Small intestine (tissue), 7 donors: ENCODE data around the gene SLC52A1. TPM values are rescaled to one million over a fixed set of nuclear protein-coding genes. Genes with fewer than 3 reads are reported as not detected.

ENCODE experiments used
- DNase-seq, 2 donors: peaks; one replicate each; pipeline versions ENCODE4 v3.0.0 to v3.0.0-alpha.2; 2013
- FAIRE-seq: peaks from 2 replicates; lab custom pipeline; 2012; peaks lifted over from hg19 to GRCh38; lab: Jason Lieb, UNC
- H3K27ac ChIP-seq, 3 donors: one replicate each; pipeline ENCODE4 v1.5.1; 2013; ENCODE audit warnings: low read length in 2 of 3, mild to moderate bottlenecking in 2 of 3, control low read depth in 1 of 3, inconsistent platforms in 1 of 3, low read depth in 1 of 3, moderate library complexity in 1 of 3
- H3K27me3 ChIP-seq, 3 donors: one replicate each; pipeline ENCODE4 v1.6.1; 2013; ENCODE audit warnings: low read length in 3 of 3, inconsistent platforms in 1 of 3; ENCODE audit not compliant: control insufficient read depth in 3 of 3, insufficient read depth in 3 of 3
- H3K36me3 ChIP-seq, 3 donors: one replicate each; pipeline ENCODE4 v1.6.1; 2013; ENCODE audit warnings: low read length in 3 of 3, inconsistent platforms in 1 of 3, low read depth in 1 of 3, mild to moderate bottlenecking in 1 of 3, moderate library complexity in 1 of 3; ENCODE audit not compliant: control insufficient read depth in 3 of 3, insufficient read depth in 2 of 3
- H3K4me1 ChIP-seq, 3 donors: one replicate each; pipeline ENCODE4 v1.6.1; 2013; ENCODE audit warnings: low read length in 2 of 3, inconsistent platforms in 1 of 3, low read depth in 1 of 3, mild to moderate bottlenecking in 1 of 3, moderate library complexity in 1 of 3; ENCODE audit not compliant: control insufficient read depth in 3 of 3, insufficient read depth in 2 of 3
- H3K4me3 ChIP-seq, 3 donors: one replicate each; pipeline ENCODE4 v1.5.1; 2013; ENCODE audit warnings: low read length in 3 of 3, control low read depth in 1 of 3, inconsistent platforms in 1 of 3, low read depth in 1 of 3, mild to moderate bottlenecking in 1 of 3, moderate library complexity in 1 of 3
- H3K9me3 ChIP-seq, 2 donors: one replicate each; pipeline ENCODE4 v1.6.1; 2013; ENCODE audit warnings: low read depth in 1 of 2, low read length in 1 of 2; ENCODE audit not compliant: control insufficient read depth in 2 of 2, insufficient read depth in 1 of 2
- WGBS, 3 donors: extraction: QIAGEN DNeasy Blood & Tissue Kit; methylation state at CpG; one replicate each; pipeline ENCODE4 v1.1.7; 2013; 5-methylcytosine and 5-hydroxymethylcytosine counted together
- polyA plus RNA-seq, 4 donors: library from polyadenylated mRNA; stranded (reverse) in 3 of 4; unstranded in 1 of 4; fragments of 200-250 nt in 3 of 4; fragments of 120-200 nt in 1 of 4; gene quantifications; one replicate each; pipeline versions ENCODE4 v1.2.1 to v1.2.3, GENCODE V29; 2013
- donor health status: healthy with polysubstance abuse.
- donor health status: control.
- donor health status: control.
- donor health status: Bipolar disorder and iron deficiency.
- donor health status: healthy.

The SLC52A1 gene
- polyA plus RNA-seq, 4 donors = 1.9 to 44.5 (median 29.5) TPM

DNA sequence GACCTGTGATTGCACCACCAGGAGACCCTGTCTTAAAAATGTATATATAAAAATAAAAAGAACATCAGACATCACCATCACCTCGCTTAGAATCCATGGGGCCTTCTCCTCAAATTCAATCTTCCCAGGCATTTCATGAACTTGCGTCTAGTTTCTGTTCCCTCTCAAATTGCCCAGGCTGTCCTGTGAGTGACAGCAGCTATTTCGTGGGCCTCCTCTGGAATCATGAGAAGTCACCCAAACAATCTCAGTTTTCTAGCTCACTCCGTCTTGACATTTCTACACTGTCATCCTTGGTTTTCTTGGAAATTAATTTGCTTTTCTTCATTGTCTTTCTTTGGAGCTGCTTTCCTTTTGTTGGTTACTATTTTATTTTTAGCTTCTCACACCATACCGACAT lies 7.3 kb downstream of the SLC52A1 start:
- DNase-seq (no peak), FAIRE-seq (no peak)
- H3K36me3 ChIP-seq = peaks cover 3 to 26% (median 9%) of the 10 kb centered on the region in 3 donors
- H3K27ac ChIP-seq = no peak overlapping the region
- no peak overlapping the region for H3K4me3 ChIP-seq
- no peaks in the 10 kb centered on the region for H3K9me3 ChIP-seq
- H3K27me3 ChIP-seq = no peaks in the 10 kb centered on the region
- peaks cover 0 to 8% (median 1%) of the 10 kb centered on the region in 3 donors for H3K4me1 ChIP-seq
- WGBS, 3 donors = 72 to 88% (median 81%) methylated on average over 5 of the region's 5 CpGs

DNA sequence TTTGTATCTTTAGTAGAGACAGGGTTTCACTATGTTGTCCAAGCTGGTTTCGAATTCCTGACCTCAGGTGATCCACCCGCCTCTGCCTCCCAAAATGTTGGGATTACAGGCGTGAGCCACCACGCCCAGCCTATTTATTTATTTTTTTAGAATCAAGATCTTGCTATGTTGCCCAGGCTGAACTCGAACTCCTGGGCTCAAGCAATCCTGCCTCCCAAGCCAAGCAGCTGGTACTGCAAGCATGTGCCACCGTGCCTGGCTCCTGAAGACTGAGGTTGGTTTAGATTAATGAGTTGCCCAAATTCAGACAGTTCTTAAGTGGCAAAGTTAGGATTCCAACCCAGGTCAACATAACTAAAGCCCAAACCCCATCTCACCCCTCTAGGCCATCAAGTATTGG lies 7.9 kb downstream of the SLC52A1 start:
- H3K4me1 ChIP-seq = peaks cover 0 to 6% (median 0%) of the 10 kb centered on the region in 3 donors
- H3K27ac ChIP-seq = no peak overlapping the region
- H3K9me3 ChIP-seq = no peaks in the 10 kb centered on the region
- no peak for DNase-seq
- 82 to 84% (median 82%) methylated on average over 6 of the region's 6 CpGs for WGBS, 3 donors
- H3K36me3 ChIP-seq = peaks cover 5 to 29% (median 10%) of the 10 kb centered on the region in 3 donors
- H3K4me3 ChIP-seq = no peak overlapping the region
- H3K27me3 ChIP-seq = no peaks in the 10 kb centered on the region
- no peak for FAIRE-seq

DNA sequence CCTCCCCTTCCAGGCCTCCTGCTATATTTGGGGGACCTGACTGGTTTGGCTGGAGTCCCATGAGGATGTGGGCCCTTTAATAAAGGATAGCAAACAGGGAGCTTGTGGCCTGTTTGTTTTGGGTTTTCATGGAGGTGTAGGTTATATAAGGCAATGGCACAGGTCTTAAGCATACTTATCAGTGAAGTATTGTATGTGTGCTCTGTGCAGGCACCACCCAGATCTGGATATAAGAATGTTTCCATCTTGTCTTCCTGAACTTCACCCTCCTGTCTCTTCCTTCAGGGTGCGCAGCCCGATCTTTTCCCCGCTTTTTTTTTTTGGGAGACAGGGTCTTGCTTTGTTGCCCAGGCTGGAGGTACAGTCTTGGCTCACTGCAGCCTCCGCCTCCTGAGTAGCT lies 10.6 kb downstream of the SLC52A1 start:
- WGBS, 3 donors = 91 to 97% (median 95%) methylated on average over 4 of the region's 4 CpGs
- no peaks in the 10 kb centered on the region for H3K4me1 ChIP-seq
- no peak overlapping the region for H3K27ac ChIP-seq
- no peaks in the 10 kb centered on the region for H3K27me3 ChIP-seq
- no peaks in the 10 kb centered on the region for H3K9me3 ChIP-seq
- peaks cover 14 to 55% (median 19%) of the 10 kb centered on the region in 3 donors for H3K36me3 ChIP-seq
- DNase-seq (no peak), FAIRE-seq (no peak)
- H3K4me3 ChIP-seq = no peak overlapping the region

DNA sequence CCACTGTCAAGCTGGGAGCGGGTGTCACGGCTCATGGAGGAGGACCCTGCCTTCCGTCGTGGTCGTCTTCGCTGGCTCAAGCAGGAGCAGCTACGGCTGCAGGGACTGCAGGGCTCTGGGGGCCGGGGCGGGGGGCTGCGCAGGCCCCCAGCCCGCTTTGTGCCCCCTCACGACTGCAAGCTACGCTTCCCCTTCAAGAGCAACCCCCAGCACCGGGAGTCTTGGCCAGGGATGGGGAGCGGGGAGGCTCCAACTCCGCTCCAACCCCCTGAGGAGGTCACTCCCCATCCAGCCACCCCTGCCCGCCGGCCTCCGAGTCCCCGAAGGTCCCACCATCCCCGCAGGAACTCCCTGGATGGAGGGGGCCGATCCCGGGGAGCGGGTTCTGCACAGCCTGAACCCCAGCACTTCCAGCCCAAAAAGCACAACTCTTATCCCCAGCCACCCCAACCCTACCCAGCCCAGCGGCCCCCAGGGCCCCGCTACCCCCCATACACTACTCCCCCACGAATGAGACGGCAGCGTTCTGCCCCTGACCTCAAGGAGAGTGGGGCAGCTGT lies 11.6 kb downstream of the SLC52A1 start:
- no peak overlapping the region for H3K27ac ChIP-seq
- 89 to 94% (median 92%) methylated on average over 20 to 29 of the region's 29 CpGs for WGBS, 3 donors
- DNase-seq (no peak), FAIRE-seq (no peak)
- H3K4me3 ChIP-seq = no peak overlapping the region
- no peaks in the 10 kb centered on the region for H3K27me3 ChIP-seq
- H3K36me3 ChIP-seq = peaks cover 17 to 64% (median 20%) of the 10 kb centered on the region in 3 donors
- no peaks in the 10 kb centered on the region for H3K4me1 ChIP-seq
- H3K9me3 ChIP-seq = no peaks in the 10 kb centered on the region

DNA sequence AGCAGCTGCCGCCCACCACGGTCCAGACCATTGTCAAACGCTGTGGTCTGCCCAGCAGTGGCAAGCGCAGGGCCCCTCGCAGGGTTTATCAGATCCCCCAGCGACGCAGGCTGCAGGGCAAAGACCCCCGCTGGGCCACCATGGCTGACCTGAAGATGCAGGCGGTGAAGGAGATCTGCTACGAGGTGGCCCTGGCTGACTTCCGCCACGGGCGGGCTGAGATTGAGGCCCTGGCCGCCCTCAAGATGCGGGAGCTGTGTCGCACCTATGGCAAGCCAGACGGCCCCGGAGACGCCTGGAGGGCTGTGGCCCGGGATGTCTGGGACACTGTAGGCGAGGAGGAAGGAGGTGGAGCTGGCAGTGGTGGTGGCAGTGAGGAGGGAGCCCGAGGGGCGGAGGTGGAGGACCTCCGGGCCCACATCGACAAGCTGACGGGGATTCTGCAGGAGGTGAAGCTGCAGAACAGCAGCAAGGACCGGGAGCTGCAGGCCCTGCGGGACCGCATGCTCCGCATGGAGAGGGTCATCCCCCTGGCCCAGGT lies 13.0 kb downstream of the SLC52A1 start:
- FAIRE-seq = no peak
- Histone ChIP-seq H3K4me3 (no peak overlapping the region), H3K36me3 (peaks cover 21 to 74% (median 25%) of the 10 kb centered on the region in 3 donors), H3K9me3 (no peaks in the 10 kb centered on the region), H3K27me3 (no peaks in the 10 kb centered on the region), H3K27ac (no peak overlapping the region), H3K4me1 (no peaks in the 10 kb centered on the region)
- DNase-seq = no peak
- 95 to 96% (median 95%) methylated on average over 29 to 30 of the region's 30 CpGs for WGBS, 3 donors

DNA sequence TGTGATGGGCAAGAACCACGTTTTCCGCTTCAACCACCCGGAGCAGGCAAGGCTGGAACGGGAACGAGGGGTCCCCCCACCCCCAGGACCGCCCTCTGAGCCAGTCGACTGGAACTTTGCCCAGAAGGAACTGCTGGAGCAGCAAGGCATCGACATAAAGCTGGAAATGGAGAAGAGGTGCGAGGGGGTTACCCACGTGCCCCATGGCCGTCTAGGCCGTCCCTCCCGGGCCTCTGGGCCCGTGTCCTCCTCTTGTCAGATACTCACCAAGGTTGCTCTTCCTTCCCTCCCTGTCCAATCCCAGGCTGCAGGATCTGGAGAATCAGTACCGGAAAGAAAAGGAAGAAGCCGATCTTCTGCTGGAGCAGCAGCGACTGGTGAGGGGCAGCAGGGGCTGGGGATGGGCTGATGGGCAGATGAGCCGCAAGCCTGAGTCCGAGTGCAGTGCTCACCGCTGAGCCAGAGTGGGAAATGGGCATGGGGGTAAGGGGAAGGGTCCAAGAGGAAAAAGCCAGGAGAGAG lies 14.7 kb downstream of the SLC52A1 start:
- DNase-seq = no peak
- 85 to 91% (median 89%) methylated on average over 20 of the region's 20 CpGs for WGBS, 3 donors
- no peak for FAIRE-seq
- Histone ChIP-seq H3K9me3 (no peaks in the 10 kb centered on the region), H3K27me3 (no peaks in the 10 kb centered on the region), H3K4me1 (no peaks in the 10 kb centered on the region), H3K36me3 (peaks cover 21 to 85% (median 28%) of the 10 kb centered on the region in 3 donors), H3K4me3 (no peak overlapping the region), H3K27ac (no peak overlapping the region)

DNA sequence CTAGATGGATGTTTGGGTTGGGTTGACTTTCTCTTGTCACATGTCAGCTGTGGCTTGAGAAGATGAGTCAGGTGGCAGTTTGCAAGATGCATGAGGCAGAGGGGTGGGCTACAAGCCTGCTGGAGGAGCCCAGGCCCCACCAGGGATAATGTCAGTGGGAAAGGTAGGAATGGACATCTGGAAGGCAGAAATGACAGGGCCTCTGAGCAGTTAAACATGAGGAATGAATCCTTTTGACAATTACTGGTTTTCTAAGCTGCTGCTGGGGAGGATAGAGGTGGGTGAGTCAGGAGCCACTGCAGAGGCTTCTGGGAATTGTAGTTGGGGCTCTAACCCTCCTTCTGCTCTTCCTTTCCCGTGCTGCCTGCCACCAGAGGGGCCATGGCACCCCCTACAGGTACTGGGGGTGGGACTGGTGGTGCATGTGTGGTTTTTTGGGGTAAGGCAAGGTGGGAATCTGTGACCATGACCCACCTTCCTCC lies 15.7 kb downstream of the SLC52A1 start:
- no peaks in the 10 kb centered on the region for H3K27me3 ChIP-seq
- peak overlapping the region in 1 of 3 donors; percentile 9 for H3K27ac ChIP-seq
- H3K9me3 ChIP-seq = no peaks in the 10 kb centered on the region
- FAIRE-seq (no peak), DNase-seq (no peak)
- no peaks in the 10 kb centered on the region for H3K4me1 ChIP-seq
- no peak overlapping the region for H3K4me3 ChIP-seq
- peaks cover 28 to 85% (median 31%) of the 10 kb centered on the region in 3 donors for H3K36me3 ChIP-seq
- WGBS, 3 donors = 29 to 67% (median 47%) methylated on average over 1 of the region's 1 CpG

DNA sequence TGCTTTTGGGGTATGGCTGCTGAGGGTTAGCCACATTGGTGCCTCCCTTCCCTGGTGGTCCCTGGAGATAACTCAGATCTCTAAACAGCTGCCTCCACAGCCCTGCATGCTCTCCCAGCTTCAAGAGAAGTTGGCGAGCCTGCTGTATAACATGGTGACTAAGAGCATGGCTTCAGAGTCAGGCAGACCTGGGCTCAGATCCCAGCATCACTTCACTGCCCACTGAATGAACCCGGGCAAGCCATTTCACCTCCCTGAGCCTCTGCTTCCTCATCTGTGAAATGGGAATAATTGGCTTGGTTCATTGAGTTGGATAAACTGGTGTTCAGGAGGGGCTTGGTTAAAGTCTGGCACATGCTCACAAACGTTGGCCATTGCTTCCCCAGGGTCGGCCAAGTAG lies 20.9 kb downstream of the SLC52A1 start:
- H3K27ac ChIP-seq = no peak overlapping the region
- H3K9me3 ChIP-seq = no peaks in the 10 kb centered on the region
- H3K27me3 ChIP-seq = no peaks in the 10 kb centered on the region
- peaks cover 13 to 80% (median 27%) of the 10 kb centered on the region in 3 donors for H3K36me3 ChIP-seq
- 81 to 88% (median 84%) methylated on average over 4 of the region's 4 CpGs for WGBS, 3 donors
- DNase-seq (no peak), FAIRE-seq (no peak)
- H3K4me1 ChIP-seq = no peaks in the 10 kb centered on the region
- no peak overlapping the region for H3K4me3 ChIP-seq
